Measurements from ENCODE around the gene LRRC73. TPM values are rescaled to one million over a fixed set of nuclear protein-coding genes. Genes with fewer than 3 reads are reported as not detected.

The LRRC73 gene
- total RNA-seq, 4 donors from 2014 or later, result 0.19 to 0.48 (median 0.47) TPM; not detected in 1

DNA sequence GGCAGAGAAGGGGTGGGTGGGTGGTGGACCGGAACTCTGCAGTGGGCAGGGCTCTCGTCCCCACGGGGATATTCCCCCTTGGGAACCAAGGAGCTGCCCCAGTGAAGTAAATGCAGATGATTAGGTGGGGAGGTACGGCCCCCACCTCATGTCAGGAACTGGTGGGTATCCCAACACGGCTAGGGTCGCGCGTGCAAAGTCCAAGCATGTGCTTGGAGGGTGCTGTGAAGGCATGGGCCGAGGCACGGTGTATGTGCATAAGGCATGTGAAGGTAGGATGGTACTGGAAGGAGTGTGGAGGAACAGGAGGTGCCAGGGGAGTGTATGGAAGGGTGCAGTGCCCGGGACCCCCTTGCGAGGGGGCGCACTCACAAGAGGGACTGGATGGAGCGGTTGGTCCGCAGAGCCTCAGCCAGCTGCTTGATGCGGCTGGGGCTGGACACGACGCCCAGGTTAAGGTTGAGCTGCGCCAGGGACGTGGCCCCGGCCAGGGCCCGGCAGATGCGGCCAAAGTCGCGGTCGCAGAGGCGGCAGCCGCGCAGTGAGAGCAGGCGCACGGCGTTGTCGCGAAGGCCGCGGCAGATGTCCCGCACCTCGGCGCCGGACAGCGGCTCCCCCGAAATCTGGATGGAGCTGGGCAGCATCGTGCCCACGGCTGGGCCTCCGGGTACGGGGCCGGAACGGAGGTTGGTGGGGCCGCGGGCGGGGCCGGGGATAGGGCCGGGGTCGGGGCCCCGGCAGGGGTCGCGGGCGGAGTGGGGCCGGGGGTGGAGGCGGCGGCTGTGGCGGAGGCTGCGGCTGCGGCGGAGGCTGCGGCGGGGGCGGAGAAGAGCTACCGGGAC, 783 bp downstream of the LRRC73 start:
- DNase-seq (ENCODE audit: low spot score) (no peak), ATAC-seq (ENCODE audit: low FRiP score) (peak; percentile 10)
- TF ChIP-seq CTCF (IDR thresholded peaks at IDR 0.05), result no peak

DNA sequence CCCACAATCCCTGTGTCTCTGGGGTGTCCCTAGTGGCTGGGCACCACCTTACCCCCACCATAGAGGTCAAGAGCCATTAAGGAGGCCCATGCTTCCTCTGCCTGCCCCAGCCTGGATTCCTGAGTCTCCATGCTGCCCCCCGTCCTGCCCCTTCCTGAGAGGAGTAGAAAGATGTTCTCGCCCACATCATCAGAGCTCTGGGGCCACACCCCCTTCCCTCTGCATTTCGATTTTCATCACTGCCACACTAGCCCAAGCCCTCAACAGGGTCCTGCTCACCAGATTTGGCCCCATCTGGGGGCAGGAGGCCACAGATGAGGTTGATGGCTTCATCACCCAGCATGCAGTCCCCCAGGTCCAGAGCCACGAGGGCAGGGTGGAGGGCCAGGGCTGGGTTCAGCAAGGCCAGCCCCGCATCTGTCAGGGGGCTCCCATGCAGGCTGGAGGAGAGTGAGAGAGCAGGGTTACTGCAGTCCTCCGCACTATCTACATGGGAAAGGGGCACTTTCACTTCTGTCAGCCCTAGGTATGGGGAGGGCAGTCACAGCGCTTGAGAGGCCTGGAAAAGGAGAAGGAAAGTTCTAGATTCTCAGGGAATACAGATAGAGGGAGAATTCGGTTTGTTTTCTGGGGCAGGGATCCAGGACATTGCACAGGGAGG, 1.5 kb downstream of the LRRC73 start:
- no peak for DNase-seq (ENCODE audit: low spot score)
- no peak for ATAC-seq (ENCODE audit: low FRiP score)
- TF ChIP-seq CTCF (IDR thresholded peaks at IDR 0.05), result no peak

- TF ChIP-seq CTCF (IDR thresholded peaks at IDR 0.05), result peak in 2 of 3 donors; percentile 27 to 68
- ATAC-seq (ENCODE audit: low FRiP score) (no peak), DNase-seq (ENCODE audit: low spot score) (peak; percentile 64)
Observed at GRCh38 chr6:43506667-43507471, 3.3 kb downstream of the LRRC73 start.

- ATAC-seq (ENCODE audit: low FRiP score), result no peak
- no peak for TF ChIP-seq CTCF (IDR thresholded peaks at IDR 0.05)
Observed at GRCh38 chr6:43506171-43506570, 4.0 kb downstream of the LRRC73 start.

DNA sequence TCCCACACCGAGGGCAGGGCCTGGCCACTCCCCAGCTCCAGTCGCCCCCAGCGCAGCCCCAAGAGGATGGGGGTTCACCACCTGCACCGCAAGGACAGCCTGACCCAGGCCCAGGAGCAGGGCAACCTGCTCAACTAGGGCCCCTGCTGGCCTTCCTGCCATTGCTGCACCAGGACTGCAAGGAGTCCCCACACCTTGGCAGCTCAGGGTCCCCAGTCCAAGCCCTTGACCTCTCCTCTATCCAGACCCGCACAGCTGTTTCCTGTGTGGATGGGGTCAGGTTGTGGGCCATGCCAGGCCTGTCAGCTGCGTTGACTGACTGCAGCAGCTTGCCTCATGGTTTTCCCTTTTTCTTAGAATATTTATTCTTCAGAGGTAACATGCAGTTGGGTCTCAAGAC, 4.4 kb downstream of the LRRC73 start:
- no peak for DNase-seq (ENCODE audit: low spot score)
- ATAC-seq (ENCODE audit: low FRiP score), result no peak
- no peak for TF ChIP-seq CTCF (IDR thresholded peaks at IDR 0.05)

More at GRCh38 chr6:43506171-43506570, 4.0 kb downstream of the LRRC73 start:
- no peak for DNase-seq (ENCODE audit: low spot score)

DNA sequence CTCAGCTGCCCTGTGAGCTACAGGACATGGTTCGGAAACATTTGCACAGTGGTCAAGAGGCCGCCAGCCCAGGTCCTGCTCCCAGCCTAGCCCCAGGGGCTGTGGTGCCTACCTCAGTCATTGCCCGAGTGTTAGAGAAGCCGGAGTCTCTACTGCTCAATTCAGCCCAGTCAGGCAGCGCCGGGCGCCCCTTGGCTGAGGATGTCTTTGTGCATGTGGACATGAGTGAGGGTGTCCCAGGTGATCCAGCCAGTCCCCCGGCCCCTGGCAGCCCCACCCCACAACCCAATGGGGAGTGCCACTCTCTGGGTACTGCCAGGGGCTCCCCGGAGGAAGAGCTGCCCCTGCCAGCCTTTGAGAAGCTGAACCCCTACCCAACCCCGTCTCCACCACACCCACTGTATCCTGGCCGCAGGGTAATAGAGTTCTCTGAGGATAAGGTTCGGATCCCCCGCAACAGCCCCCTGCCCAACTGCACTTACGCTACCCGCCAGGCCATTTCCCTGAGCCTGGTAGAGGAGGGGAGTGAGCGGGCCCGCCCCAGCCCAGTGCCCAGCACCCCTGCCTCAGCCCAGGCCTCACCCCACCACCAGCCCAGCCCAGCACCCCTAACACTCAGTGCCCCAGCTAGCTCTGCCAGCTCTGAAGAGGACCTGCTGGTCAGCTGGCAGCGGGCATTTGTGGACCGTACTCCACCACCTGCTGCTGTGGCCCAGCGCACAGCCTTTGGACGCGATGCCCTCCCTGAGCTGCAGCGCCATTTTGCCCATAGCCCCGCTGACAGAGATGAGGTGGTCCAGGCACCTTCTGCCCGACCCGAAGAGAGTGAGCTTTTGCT, 5.2 kb downstream of the LRRC73 start:
- no peak for DNase-seq (ENCODE audit: low spot score)
- no peak for ATAC-seq (ENCODE audit: low FRiP score)
- TF ChIP-seq CTCF (IDR thresholded peaks at IDR 0.05), result no peak
